ENCODE data around the gene PAM16.
"Not testable (repeated sequence)": the region's sequence is repeated elsewhere in the genome, so short reads cannot be mapped to it uniquely, and the experiment has no call there.

The PAM16 gene

DNA sequence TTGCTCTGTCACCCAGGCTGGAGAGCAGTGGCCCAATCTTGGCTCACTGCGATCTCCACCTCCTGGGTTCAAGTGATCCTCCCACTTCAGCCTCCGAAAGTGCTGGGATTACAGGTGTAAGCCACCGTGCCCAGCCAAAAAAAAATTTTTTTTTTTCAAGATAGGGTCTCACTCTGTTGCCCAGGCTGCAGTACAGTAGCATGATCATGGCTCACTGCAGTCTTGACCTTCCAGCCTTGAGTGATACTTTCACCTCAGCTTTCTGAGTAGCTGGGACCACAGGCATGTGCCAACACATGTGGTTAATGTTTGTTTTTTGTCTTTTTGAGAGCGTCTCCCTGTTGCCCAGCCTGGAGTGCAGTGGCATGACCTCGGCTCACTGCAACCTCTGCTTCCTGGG is 1.7 kb upstream of the PAM16 start:
- no peak for DNase-seq (ENCODE audit: low read depth)

DNA sequence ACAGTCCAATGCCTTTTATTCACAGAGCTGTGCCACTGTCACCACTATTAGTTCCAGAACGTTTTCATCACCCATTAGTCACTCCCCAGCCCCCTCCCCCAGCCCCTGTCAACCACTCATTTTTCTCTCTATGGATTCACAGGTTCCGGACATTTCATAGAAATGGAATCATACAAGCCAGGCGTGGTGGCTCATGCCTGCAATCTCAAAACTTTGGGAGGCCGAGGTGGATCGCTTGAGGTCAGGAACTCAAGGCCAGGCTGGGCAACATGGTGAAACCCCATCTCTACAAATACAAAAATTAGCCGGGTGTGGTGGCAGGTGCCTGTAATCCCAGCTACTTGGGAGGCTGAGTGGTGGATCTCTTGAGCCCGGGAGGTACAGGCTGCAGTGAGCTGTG is 759 bp upstream of the PAM16 start:
- DNase-seq (ENCODE audit: low read depth): no peak

DNA sequence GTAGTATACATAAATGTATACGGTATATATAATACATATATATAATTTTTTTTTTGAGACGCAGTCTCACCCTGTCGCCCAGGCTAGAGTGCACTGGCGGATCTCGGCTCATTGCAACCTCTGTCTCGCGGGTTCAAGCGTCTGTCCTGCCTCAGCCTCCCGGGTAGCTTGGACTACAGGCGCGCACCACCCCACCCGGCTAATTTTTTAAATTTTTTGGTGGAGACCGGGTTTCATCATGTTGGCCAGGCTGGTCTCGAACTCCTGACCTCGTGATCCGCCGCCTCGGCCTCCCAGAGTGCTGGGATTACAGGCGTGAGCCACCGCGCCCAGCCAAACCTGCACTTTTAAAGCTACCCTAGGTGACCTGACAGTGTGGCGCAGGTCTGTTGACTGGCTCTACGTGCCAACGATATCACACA is 745 bp downstream of the PAM16 start:
- no peak for DNase-seq (ENCODE audit: low read depth)

DNA sequence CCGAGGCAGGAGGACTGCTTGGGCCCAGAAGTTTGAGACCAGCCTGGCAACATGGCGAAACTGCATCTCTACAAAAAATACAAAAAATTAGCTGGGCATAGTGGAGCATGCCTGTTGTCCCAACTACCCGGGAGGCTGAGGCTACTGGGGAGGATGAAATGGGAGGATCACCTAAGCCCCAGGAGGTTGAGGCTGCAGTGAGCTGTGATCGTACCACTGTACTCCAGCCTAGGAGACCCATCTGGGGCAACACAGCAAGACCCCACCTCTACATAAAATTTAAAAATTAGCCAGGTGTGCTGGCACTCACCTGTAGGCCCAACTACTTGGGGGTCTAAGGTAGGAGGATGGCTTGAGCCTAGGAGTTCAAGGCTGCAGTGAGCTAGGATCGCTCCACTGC is 1.8 kb downstream of the PAM16 start:
- no peak for DNase-seq (ENCODE audit: low read depth)

DNA sequence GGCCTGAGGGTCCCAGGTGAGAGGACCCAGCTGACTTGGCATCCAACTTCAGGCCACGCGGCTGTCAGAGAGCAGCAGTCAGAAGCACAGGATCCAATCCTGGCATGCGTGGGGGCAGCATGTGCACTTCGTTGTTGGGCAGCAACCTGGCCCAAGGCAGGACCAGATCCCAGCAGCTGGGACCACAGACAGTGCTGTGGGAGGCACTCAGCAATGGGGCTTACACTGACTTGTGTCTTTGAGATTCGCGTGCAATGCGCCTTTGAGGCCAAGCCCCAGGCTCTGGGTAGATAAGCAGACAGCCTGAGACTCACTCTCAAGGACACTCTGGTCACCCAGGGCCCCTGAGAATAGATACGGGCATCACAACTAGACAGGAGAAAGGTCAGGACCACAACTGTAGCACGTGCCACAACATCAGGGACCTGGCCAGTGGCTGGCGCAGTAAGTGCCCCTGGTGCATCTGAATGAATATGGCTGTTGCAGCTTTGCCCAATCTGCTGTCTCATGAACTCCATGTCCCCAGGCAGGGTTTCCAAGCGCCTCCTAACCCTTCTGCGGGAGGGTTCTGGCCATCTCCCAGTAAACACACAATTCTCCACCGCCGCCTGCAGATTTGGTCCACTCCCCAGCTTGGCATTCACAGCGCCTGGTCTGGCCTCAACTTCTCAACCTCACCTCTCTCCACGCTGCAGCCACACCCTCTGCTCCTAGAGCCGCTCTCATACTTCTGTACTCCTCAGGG is 3.2 kb downstream of the PAM16 start:
- no peak for DNase-seq (ENCODE audit: low read depth)

DNA sequence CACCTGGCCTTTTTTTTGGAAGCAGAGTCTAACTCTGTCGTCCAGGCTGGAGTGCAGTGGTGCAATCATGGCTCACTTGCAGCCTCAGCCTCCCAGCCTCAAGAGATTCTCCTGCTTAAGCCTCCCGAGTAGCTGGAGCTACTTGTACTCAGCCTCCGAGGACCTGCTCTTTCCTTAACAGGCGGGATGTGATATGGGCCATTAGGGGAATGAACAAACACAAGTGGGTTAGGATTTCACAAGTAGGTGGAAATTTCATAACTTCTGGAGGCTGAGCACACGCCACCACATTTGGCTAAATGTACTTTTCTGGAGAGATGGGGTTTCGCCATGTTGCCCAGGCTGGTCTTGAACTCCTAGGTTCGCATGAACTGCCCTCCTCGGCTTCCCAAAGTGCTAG is 4.1 kb downstream of the PAM16 start:
- no peak for DNase-seq (ENCODE audit: low read depth)

DNA sequence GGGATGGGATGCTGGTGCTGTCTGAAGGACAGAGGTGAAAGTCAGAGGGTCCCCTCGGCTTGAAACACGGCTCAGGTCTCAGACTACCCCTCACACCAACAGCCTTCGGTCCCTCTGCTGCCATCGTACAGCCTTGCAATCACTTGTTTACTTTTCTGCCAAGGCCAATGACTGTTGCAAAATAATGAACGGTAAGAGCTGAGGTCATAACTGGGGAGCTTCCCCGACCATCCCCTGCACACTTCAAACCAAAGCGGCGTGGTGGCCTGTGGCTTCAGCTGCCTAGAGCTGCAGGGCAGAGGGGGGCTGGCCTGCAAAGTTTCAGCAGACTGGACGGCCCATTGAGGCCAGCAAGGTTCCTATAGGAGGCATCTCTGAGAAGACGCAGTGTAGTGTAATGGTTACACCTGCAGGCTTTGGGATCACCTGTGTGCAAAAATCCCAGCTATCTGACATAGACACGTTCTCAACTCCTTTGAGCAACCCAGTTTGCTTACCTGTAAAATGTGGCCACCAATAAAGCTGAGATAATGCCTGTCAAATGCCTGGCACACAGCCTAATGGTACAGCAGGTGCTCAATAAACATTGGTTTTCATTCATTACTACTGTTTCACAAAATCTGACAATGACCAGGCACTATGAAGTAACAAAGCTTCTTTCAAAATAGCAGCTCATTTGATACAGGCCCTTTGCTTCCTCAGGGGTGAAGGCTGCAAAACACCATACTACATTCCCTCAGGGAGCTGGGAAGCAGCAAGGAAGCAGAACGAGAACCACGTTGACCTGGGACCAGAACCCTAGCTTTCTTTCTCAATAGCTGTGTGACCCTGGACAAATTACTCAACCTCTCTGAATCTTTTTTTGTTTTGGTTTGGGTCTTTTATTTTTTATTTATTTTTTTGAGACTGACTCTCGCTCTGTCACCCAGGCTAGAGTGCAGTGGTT is 5.0 kb downstream of the PAM16 start:
- no peak for DNase-seq (ENCODE audit: low read depth)

DNA sequence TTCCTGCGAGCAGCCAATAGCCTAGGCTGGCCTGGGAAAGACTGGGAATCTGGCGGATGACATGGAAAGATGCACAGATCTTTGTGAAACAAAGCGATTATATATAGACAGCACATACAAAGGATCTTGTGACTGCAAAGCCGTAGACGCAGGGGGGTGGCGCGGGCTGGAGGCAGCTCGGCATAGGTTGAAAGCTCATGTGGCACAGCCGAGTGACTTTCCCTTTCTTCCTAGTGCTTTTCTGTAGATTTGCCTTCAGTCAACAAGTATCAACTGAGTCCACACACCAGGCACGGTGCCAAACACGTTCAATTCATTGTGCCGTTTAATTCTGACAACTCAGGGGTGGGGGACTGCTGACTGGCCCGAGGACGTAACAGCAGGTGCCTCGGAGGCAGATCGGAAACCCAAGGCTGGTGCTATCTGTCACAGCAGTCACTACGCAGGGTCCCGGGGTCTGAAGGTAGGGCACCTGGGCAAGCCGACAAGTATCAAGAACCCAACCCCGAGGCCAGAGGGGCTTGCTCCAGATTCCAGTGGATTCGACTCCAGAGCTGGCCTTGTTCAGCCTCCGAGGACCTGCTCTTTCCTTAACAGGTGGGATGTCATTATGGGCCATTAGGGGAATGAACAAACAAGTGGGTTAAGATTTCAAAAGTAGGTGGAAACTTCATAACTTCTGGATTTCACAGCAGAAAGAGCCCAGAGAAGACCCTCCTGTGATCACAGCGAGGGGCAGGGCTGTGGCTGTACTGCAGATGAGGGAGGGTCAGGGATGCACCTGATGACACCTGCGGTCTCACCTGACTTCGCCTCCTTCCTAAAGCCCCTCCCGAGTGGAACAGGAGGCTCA is 5.9 kb downstream of the PAM16 start:
- no peak for DNase-seq (ENCODE audit: low read depth)

DNA sequence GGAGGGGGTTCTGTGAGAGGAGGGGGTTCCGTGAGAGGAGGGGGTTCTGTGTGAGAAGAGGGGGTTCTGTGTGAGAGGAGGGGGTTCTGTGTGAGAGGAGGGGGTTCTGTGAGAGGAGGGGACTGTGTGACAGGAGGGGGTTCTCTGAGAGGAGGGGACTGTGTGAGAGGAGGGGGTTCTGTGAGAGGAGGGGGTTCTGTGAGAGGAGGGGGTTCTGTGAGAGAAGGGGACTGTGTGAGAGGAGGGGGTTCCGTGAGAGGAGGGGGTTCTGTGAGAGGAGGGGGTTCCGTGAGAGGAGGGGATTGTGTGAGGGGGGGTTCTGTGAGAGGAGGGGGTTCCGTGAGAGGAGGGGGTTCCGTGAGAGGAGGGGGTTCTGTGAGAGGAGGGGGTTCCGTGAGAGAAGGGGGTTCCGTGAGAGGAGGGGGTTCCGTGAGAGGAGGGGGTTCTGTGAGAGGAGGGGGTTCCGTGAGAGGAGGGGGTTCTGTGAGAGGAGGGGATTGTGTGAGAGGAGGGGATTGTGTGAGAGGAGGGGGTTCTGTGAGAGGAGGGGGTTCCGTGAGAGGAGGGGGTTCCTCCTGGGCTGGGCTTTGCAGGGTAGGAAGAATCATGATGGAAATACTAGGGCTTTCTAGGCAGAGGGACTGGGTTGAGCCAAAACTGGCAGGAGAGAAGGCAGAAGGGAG is 6.7 kb downstream of the PAM16 start:
- DNase-seq (ENCODE audit: low read depth): not testable (repeated sequence)

DNA sequence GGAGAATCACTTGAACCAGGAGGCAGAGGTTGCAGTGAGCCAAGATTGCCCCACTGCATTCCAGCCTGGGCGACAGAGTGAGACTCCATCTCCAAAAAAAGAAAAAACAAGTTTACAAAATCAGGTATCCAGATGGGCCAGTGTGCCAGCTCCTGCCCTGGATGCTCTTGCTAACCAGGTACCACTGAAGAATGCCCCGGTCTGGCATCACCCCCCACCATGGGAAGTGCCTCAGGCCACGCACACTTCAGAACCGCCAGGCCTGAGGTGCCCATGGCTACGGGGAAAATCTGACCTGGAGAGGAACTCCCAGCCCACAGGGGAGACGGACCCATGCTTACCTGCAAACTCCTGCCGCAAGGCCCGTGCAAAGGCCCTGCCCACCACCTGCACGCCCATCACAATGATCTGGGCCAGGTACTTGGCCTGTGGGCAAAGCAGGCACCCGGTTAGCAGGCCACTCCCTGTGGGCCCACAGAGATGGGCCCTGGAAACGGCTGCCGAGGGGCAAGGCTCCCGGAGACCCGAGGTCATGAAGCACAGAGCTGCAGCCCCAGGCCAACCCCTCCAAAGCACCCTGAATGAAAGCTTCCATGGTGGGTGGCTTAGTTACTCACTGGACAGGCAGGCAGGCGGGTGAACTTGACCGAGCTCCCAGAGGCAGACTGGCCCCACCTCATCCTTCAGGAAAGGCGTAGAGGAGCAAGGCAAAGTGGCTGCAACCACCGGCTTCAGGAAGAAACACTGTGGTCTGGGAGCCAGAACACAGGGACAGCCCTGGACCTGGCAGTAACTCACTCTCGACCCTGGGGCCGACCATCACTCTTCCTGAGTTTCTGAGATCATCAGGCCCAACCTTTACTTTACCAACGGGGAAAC is 8.0 kb downstream of the PAM16 start:
- no peak for DNase-seq (ENCODE audit: low read depth)

DNA sequence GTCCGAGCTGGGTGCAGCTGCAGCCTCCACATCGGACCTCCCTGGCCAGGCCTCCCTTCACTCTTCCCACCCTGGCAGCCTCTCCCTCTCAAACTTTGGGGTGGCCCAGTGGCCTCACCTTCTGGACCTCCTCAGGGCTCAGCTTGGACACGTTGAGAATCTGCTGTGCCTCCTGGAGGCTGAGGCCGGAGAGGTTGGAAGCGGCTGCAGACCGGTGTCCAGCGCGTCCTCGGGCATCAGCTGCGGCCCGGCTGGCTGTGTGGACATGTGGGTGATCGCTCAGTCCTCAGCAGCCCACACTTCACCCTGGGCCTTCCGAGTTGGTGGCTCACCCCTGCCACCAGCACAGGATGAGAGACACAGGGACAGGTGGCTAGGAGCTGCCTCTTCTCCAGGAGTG is 9.9 kb downstream of the PAM16 start:
- no peak for DNase-seq (ENCODE audit: low read depth)

DNA sequence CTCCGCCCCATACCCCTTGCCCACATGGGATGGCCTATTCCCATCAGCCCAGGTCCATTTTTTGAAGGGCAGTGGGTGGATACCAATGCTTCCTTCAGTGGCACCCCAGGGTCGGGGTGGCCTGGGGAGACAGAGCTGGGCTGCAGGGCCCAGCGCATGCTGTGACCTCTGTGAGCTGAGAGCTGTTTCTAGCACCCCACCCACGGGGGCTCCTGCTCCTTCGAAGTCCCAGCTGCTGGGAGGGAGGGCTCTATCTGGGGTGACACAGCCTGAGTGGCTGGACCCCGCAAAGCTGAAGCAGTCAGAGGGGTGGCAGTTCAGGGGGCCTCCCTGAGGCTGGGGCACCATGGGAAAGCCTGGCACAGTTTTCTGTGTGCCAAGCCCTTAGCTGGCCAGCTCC is 10.7 kb downstream of the PAM16 start:
- DNase-seq (ENCODE audit: low read depth): no peak

DNA sequence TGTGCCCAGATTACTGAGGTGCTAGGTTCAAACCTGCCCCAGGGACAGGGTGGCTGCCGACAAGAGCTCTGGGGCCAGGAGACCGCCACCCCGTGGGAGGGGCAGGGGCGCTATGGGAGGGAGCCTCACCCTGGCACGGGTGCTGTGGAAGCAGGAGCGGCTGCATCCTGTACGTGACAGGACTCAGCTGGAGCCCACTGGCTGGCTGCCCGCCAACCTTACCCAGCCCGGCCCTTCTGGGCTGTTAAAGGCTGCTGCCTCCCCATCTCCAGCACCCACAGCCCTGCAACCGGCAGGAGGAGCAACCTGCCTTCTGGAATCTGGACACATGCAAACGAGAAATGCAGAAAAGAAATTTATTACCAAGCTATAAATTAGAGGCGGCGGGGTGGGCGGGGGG is 11.2 kb downstream of the PAM16 start:
- no peak for DNase-seq (ENCODE audit: low read depth)

DNA sequence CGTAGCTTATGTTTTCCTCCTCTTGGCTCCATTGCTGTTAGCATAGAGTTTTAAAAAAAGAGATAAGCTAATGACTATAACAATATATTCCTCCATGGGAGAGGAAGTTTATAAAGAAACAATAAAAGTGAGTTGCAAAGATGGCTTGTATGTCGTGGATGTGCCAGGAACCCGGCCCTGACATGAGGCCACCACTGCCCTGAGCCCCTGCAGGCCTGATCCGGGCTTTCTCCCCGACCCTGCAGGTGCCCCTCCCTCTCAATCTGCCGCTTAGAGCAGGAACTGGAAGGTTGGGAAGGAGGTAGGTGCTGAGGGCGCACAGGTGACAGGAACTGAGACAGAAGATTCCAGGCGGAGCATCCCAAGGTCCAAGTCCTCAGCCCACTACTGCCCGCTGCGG is 11.7 kb downstream of the PAM16 start:
- no peak for DNase-seq (ENCODE audit: low read depth)

DNA sequence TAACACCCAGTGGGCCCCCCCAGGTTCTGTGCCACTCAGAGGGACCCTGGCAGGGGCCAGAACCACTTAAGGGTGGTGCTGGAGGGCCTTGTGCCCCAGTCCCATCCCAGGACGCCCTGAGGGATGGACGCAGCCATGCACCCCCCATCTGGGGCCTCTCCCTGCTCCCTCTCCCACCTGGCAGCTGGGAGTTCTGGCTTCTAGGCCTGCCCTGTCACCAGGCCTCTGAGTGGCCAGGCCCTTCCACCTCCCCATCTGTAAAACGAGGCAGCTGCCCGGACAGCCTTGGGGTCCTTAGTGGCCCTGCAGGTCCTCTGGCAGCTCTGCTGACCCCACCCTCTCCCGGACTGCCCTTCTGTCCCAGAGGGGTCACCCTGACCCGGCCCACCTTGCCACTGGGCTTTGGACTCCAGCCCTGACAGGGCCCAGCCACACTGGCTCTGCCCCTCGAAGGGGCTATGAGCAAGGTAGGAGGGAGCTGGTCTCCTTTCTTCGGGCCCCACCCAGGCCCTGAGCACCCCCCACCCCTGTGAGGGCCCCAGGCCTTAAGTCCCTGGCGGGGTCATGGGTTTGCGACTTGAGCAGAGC is 12.3 kb downstream of the PAM16 start:
- no peak for DNase-seq (ENCODE audit: low read depth)

DNA sequence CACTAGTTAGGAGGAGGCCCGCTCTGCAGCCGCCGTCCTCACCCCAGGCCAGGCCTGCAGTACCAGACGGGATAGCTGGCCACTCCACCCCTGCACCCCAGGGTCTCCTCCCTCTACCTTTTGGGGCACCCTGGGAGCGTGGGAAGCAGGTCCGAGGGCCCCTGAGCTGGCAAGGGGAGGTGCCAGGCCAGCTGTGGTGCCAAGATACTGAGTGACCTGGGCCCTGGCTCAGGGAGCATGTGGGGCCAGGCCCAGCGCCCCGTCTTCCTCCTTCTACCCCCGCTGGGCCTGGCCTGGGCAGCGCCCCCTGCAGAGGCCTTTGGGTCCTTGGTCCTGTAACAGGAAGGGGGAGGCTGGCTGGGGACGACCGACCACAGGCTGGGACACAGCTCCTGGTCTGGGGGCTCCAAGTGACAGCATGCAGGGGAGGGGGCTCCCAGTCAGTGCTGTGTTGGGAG is 13.0 kb downstream of the PAM16 start:
- no peak for DNase-seq (ENCODE audit: low read depth)

DNA sequence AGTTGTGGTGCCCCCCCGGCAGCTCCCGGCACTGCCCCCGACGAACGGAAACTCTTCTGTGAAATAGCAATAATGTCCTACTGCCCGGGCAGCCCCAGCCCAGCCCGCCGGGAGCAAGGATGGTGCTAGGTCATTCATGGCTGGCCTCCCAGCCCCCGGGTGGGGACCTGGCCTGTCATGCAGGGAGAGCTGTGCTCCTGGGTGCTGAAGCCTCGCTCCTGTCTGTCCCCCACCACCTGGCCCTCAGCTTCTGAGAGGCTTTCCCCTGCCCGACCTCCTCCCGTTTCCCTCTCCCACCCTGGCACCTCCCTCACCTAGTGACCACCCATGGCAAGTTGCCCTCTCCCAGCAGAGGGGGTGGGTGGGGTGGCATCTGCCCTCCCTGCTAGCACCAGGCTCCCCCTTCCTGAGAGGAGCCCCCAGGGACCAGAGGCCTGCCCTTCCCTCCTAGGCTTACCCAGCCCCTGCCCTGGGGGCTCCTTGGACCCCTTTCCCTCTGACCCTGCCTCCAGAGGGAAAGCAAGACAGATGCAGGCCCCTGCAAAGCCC is 13.5 kb downstream of the PAM16 start:
- DNase-seq (ENCODE audit: low read depth): no peak

DNA sequence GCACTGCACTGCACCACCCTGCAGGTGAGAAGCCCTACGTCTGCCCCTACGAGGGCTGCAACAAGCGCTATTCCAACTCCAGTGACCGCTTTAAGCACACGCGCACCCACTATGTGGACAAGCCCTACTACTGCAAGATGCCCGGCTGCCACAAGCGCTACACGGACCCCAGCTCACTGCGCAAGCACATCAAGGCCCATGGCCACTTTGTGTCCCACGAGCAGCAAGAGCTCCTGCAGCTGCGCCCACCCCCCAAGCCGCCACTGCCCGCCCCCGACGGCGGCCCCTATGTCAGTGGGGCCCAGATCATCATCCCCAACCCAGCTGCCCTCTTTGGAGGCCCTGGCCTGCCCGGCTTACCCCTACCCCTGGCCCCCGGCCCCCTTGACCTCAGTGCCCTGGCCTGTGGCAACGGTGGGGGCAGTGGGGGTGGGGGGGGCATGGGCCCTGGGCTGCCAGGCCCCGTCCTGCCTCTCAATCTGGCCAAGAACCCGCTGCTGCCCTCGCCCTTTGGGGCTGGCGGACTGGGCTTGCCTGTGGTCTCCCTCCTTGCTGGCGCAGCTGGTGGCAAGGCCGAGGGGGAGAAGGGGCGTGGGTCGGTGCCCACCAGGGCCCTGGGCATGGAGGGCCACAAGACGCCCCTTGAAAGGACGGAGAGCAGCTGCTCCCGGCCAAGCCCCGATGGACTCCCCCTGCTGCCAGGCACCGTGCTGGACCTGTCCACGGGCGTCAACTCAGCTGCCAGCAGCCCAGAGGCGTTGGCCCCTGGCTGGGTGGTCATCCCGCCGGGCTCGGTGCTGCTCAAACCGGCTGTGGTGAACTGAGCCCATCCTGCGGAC is 14.2 kb downstream of the PAM16 start:
- no peak for DNase-seq (ENCODE audit: low read depth)

Measured in T-helper 22 cell (primary cell).